GM10266 (cell line): ENCODE data around the gene IL21R.
"Not testable (repeated sequence)": the region's sequence is repeated elsewhere in the genome, so short reads cannot be mapped to it uniquely, and the experiment has no call there.

Experiments
- DNase-seq: peaks from one replicate; pipeline ENCODE4 v3.0.0; 2012; ENCODE audit errors: extremely low spot score
- TF ChIP-seq, protein P1 (sequence below): IDR thresholded peaks from 2 replicates; pipeline ENCODE4 v1.5.1; 2012; ENCODE audit warnings: mild to moderate bottlenecking, low read depth; ENCODE audit not compliant: control insufficient read depth, insufficient read depth; ENCODE audit errors: missing control alignments

Gene IL21R

DNA sequence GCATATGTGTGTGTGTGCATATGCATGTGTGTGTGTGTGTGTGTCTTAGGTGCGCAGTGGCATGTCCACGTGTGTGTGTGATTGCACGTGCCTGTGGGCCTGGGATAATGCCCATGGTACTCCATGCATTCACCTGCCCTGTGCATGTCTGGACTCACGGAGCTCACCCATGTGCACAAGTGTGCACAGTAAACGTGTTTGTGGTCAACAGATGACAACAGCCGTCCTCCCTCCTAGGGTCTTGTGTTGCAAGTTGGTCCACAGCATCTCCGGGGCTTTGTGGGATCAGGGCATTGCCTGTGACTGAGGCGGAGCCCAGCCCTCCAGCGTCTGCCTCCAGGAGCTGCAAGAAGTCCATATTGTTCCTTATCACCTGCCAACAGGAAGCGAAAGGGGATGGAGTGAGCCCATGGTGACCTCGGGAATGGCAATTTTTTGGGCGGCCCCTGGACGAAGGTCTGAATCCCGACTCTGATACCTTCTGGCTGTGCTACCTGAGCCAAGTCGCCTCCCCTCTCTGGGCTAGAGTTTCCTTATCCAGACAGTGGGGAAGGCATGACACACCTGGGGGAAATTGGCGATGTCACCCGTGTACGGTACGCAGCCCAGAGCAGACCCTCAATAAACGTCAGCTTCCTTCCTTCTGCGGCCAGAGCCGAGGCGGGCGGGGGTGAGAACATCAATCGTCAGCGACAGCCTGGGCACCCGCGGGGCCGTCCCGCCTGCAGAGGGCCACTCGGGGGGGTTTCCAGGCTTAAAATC, 47.6 kb downstream of the IL21R start:
- TF ChIP-seq, protein P1, sequence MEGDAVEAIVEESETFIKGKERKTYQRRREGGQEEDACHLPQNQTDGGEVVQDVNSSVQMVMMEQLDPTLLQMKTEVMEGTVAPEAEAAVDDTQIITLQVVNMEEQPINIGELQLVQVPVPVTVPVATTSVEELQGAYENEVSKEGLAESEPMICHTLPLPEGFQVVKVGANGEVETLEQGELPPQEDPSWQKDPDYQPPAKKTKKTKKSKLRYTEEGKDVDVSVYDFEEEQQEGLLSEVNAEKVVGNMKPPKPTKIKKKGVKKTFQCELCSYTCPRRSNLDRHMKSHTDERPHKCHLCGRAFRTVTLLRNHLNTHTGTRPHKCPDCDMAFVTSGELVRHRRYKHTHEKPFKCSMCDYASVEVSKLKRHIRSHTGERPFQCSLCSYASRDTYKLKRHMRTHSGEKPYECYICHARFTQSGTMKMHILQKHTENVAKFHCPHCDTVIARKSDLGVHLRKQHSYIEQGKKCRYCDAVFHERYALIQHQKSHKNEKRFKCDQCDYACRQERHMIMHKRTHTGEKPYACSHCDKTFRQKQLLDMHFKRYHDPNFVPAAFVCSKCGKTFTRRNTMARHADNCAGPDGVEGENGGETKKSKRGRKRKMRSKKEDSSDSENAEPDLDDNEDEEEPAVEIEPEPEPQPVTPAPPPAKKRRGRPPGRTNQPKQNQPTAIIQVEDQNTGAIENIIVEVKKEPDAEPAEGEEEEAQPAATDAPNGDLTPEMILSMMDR, result no peak
- peak; percentile 82 for DNase-seq

DNA sequence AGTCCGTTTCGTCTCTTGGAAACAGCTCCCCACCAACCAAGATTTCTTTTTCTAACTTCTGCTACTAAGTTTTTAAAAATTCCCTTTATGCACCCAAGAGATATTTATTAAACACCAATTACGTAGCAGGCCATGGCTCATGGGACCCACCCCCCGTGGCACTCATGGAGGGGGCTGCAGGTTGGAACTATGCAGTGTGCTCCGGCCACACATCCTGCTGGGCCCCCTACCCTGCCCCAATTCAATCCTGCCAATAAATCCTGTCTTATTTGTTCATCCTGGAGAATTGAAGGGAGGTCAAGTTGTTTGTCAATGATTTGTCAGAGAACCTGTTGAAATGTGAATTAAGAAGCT, 48.2 kb downstream of the IL21R start:
- TF ChIP-seq, protein P1, result no peak
- DNase-seq, result no peak

GRCh38 chr16:27452569-27453493, 50.9 kb downstream of the IL21R start:
- DNase-seq, result no peak
- TF ChIP-seq, protein P1, result no peak

GRCh38 chr16:27453494-27453825, 51.5 kb downstream of the IL21R start:
- no peak for DNase-seq
- TF ChIP-seq, protein P1, result no peak

DNA sequence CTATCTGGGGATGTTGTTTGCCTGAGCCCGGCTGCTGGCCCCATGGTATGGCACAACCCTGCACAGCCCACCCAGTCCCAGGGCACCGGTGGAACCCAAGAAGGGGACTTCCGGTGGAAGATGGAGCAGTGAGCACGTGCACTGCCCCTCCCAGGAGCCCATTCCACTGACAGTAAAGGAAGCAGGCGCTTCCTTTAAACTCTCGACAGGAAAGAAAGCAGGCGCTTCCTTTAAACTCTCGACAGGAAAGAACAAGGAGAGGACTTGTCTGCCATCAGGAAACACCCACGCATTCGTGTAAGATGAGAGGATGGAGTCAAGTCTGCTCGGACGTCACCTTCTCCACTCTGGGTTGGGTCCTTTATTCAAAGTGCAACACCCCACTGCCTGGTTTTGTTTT, 53.7 kb downstream of the IL21R start:
- TF ChIP-seq, protein P1, result no peak
- DNase-seq, result no peak

- not testable (repeated sequence) for DNase-seq
Measured at GRCh38 chr16:27457605-27457900, 55.6 kb downstream of the IL21R start.

GRCh38 chr16:27458258-27458657, 56.3 kb downstream of the IL21R start:
- TF ChIP-seq, protein P1, result no peak
- no peak for DNase-seq
